ENCODE results near the gene C10orf62.

GRCh38 chr10:97633921-97634320 is 44.4 kb downstream of the C10orf62 start:
- no peak for TF ChIP-seq POLR2A (IDR thresholded peaks at IDR 0.05)
- TF ChIP-seq, protein P1, sequence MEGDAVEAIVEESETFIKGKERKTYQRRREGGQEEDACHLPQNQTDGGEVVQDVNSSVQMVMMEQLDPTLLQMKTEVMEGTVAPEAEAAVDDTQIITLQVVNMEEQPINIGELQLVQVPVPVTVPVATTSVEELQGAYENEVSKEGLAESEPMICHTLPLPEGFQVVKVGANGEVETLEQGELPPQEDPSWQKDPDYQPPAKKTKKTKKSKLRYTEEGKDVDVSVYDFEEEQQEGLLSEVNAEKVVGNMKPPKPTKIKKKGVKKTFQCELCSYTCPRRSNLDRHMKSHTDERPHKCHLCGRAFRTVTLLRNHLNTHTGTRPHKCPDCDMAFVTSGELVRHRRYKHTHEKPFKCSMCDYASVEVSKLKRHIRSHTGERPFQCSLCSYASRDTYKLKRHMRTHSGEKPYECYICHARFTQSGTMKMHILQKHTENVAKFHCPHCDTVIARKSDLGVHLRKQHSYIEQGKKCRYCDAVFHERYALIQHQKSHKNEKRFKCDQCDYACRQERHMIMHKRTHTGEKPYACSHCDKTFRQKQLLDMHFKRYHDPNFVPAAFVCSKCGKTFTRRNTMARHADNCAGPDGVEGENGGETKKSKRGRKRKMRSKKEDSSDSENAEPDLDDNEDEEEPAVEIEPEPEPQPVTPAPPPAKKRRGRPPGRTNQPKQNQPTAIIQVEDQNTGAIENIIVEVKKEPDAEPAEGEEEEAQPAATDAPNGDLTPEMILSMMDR (IDR thresholded peaks at IDR 0.05) = peak in 4 of 6 experiments; percentile 15 to 40 (median 20)
